Activated T-cell treated with anti-CD3 and anti-CD28 coated beads, Interleukin-2, amount 50 U/mL, for 4 hours (primary cell): Measurements from ENCODE around the gene CIAPIN1. TPM values are rescaled to one million over a fixed set of nuclear protein-coding genes. Genes with fewer than 3 reads are reported as not detected.

ENCODE experiments used
- ATAC-seq, 2 donors: fragments of 200-7000 bp; cut with Tn5 transposase; one replicate each; pipeline ENCODE4 v1.10.0; 2021
- DNase-seq: peaks from one replicate; pipeline ENCODE4 v3.0.0-alpha.2; 2020
- H3K27me3 Mint-ChIP-seq: one replicate; pipeline ENCODE4 v1.8.0; 2021; ENCODE audit warnings: low read depth, mixed read lengths
- H3K36me3 Mint-ChIP-seq: one replicate; pipeline ENCODE4 v1.8.0; 2022; ENCODE audit warnings: mixed read lengths; ENCODE audit not compliant: insufficient read depth
- H3K4me1 Mint-ChIP-seq: one replicate; pipeline ENCODE4 v1.8.0; 2021; ENCODE audit warnings: low read depth, mixed read lengths
- H3K4me3 Mint-ChIP-seq: one replicate; pipeline ENCODE4 v1.8.0; 2021; ENCODE audit warnings: mild to moderate bottlenecking, moderate library complexity, mixed read lengths
- H3K9me3 Mint-ChIP-seq: one replicate; pipeline ENCODE4 v1.8.0; 2021; ENCODE audit warnings: mixed read lengths
- total RNA-seq, 3 donors: library from RNA; stranded (reverse); gene quantifications; one replicate each; pipeline ENCODE4 v1.2.1, GENCODE V29; 2021

Gene CIAPIN1
- total RNA-seq, 3 donors from 2014 or later = 75.9 to 100 (median 92.2) TPM

GRCh38 chr16:57392694-57393093, 54.5 kb downstream of the CIAPIN1 start:
- no peak for ATAC-seq
- no peak for DNase-seq

DNA sequence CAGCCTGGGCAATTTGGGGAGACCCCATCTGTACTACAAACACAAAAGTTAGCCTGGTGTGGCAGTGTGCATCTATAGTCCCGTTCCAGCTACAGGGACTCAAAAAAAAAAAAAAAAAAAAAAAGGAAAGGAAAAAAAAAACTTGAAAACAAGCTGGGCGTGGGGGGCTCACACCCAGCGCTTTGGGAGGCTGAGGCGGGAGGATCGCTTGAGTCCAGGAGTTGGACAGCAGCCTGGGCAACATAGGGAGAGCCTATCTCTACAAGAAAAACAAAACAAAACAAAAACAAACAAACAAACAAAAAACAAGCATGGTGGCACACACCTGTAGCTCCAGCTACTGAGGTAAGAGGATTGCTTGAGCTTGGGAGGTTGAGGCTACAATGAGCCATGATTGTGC, 55.5 kb downstream of the CIAPIN1 start:
- no peak for DNase-seq
- no peak for ATAC-seq
- H3K36me3 Mint-ChIP-seq = no peaks in the 10 kb centered on the region
- H3K4me3 Mint-ChIP-seq = no peak overlapping the region
- H3K27me3 Mint-ChIP-seq = peaks cover 4% of the 10 kb centered on the region
- H3K4me1 Mint-ChIP-seq = peaks cover 3% of the 10 kb centered on the region
- no peaks in the 10 kb centered on the region for H3K9me3 Mint-ChIP-seq

More at GRCh38 chr16:57392694-57393093, 54.5 kb downstream of the CIAPIN1 start:
- peaks cover 4% of the 10 kb centered on the region for H3K27me3 Mint-ChIP-seq
- no peak overlapping the region for H3K4me3 Mint-ChIP-seq
- H3K9me3 Mint-ChIP-seq = no peaks in the 10 kb centered on the region
- peaks cover 3% of the 10 kb centered on the region for H3K4me1 Mint-ChIP-seq
- no peaks in the 10 kb centered on the region for H3K36me3 Mint-ChIP-seq

DNA sequence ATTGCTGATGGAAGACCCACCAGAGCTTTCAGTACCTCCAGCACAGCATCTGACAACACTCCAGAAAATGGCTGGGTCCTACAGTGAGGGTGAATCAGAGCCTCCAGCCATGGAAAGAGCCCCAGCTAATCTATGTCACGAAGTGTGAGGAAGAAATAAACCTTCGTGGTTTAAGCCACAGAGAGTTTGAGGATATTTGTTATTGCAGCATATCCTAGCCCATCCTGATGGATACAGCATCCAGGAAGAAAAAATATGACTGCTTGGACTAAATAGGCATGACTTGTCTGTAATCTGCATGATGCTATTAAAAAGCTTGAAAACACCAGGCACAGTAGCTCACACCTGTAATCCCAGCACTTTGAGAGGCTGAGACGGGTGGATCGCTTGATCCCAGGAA, 55.9 kb downstream of the CIAPIN1 start:
- Mint-ChIP-seq H3K27me3 (peaks cover 4% of the 10 kb centered on the region), H3K4me3 (no peak overlapping the region), H3K9me3 (no peaks in the 10 kb centered on the region), H3K4me1 (peaks cover 3% of the 10 kb centered on the region), H3K36me3 (no peaks in the 10 kb centered on the region)
- DNase-seq (no peak), ATAC-seq (no peak)

- no peaks in the 10 kb centered on the region for H3K9me3 Mint-ChIP-seq
- DNase-seq = no peak
- H3K4me1 Mint-ChIP-seq = peaks cover 3% of the 10 kb centered on the region
- ATAC-seq = no peak
- no peaks in the 10 kb centered on the region for H3K36me3 Mint-ChIP-seq
- H3K4me3 Mint-ChIP-seq = no peak overlapping the region
- H3K27me3 Mint-ChIP-seq = peaks cover 4% of the 10 kb centered on the region
These were observed 56.4 kb downstream of the CIAPIN1 start for GRCh38 chr16:57390636-57391295.

DNA sequence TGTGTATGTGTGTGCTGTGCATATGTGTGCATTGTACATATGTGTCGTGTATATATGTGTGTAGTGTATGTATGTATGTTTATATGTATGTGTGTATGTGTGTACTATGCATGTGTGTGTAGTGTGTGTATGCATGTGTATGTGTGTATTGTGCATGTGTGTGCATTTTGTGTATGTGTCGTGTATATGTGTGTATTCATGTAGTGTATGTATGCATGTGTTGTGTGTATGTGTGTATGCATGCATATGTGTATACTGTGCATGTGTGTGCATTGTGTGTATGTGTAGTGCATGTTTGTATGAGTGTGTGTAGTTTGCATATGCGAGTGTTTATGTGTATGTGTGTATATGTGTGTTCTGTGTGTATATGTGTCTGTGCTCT, 58.1 kb downstream of the CIAPIN1 start:
- no peak for ATAC-seq
- Mint-ChIP-seq H3K4me1 (peaks cover 3% of the 10 kb centered on the region), H3K4me3 (no peak overlapping the region), H3K27me3 (peaks cover 4% of the 10 kb centered on the region), H3K36me3 (no peaks in the 10 kb centered on the region), H3K9me3 (no peaks in the 10 kb centered on the region)
- DNase-seq = no peak

DNA sequence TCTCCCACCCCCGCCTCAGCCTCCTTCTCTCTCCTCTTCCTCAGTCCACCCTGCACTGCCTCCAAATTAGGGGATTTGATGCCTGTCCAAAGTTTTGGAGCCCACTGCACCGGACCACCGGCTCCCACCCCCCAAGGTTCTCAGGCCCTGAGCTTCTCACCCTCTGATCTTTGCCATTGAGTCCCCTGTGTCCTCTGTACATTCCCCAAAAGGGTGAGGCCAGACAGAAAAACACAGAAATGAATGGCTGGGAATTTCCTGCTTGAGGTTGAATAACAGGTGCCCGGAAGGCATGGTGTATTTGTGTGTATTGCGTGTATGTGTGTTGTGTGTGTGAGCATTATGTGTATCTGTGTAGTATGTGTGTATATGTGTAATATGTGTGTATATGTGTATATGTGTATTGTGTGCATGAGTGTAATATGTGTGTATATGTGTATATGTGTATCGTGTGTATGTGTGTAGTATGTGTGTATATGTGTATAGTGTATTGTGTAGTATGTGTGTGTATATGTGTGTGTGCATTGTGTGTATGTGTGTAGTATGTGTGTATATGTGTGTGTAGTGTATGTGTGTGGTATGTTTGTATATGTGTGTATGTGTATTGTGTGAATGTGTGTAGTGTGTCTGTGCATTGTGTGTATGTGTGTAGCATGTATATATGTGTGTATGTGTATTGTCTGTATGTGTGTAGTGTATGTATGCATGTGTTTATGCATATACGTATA, 58.7 kb downstream of the CIAPIN1 start:
- H3K36me3 Mint-ChIP-seq = no peaks in the 10 kb centered on the region
- H3K9me3 Mint-ChIP-seq = no peaks in the 10 kb centered on the region
- DNase-seq (no peak), ATAC-seq (peak in 1 of 2 donors; percentile 61)
- peaks cover 4% of the 10 kb centered on the region for H3K27me3 Mint-ChIP-seq
- H3K4me1 Mint-ChIP-seq = peaks cover 3% of the 10 kb centered on the region
- no peak overlapping the region for H3K4me3 Mint-ChIP-seq

DNA sequence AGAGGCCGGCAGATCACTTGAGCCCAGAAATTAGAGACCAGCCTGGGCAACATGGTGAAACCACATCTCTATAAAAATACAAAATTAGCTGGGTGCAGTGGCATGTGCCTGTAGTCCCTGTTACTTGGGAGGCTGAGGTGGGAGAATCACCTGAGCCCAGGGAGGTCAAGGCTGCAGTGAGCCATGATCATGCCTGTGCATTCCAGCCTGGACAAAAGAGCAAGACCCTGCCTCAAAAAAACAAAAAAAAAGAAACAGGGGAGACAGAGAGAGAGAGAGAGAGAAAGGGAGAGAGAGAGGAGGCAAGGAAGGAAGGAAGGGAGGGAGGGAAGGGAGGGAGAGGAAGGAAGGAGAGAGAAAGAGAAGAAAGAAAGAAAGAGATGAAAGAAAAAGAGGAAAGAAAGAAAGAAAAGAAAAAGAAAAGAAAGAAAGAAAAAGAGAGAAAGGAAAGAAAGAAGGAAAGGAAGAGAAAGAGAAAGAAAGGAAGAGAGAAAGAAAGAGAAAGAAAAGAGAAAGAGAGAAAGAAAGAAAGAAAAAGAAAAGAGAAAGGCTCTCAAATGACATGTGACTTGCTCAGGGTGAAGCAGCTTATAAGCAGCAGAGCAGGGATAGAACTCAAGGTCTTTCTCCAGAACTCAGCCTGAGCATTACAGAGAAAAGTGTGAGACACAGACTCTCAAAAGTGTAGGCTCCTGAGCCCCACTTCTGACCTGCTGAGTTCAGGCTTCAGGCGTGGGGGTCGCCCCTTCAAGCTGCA, 59.4 kb downstream of the CIAPIN1 start:
- peaks cover 2% of the 10 kb centered on the region for H3K27me3 Mint-ChIP-seq
- ATAC-seq = peak; percentile 37 to 43
- DNase-seq = no peak
- no peak overlapping the region for H3K4me3 Mint-ChIP-seq
- H3K9me3 Mint-ChIP-seq = no peaks in the 10 kb centered on the region
- peaks cover 3% of the 10 kb centered on the region for H3K4me1 Mint-ChIP-seq
- H3K36me3 Mint-ChIP-seq = no peaks in the 10 kb centered on the region

DNA sequence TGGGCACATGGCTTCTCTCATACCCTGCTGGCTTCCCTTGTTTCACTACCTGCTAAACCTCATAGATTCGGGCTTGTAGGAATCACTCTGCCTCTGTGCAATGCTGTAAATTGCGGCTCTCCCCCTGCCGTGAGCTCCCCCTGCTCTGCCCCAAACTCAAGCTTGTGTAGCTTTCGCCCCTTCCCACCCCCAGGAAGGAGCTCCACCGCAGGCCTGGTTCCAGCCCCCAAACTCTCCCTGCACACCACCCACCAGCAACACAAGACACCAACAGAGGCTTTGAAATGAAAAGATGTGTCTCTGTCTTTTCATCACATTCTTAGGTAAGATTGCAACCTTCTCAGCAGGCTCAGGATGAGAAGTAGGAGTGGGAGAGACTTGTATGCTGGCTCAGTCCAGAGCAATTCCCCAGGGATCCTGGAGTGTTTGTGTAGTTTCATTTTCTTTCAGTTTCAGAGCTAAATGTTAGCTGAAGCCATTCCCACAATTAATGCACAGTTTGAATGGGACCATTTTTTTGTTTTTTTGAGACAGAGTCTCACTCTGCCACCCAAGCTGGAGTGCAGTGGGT, 60.7 kb downstream of the CIAPIN1 start:
- no peak for ATAC-seq
- Mint-ChIP-seq H3K9me3 (no peaks in the 10 kb centered on the region), H3K36me3 (no peaks in the 10 kb centered on the region), H3K4me3 (no peak overlapping the region), H3K27me3 (no peaks in the 10 kb centered on the region), H3K4me1 (peaks cover 5% of the 10 kb centered on the region)
- DNase-seq = no peak

DNA sequence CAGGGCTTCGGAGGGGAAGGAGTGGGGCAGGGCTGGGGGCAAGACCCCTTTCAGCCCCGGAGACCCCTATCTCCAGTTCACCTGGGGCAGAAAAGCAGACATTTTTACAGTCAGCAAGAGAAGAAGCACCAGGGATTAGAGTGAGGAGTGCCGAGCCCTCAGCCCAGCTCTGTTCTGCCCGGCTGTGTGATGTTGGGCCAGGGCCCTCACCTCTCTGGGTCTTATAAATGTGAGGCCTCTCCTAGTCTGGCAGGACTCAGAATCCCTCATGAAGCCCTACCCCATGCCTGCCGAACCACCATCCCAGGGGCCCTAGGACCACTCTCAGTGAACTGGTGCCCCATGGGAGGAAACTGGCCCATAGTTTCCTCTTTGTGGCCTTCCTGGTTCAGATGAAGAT, 62.1 kb downstream of the CIAPIN1 start:
- peaks cover 9% of the 10 kb centered on the region for H3K4me1 Mint-ChIP-seq
- no peaks in the 10 kb centered on the region for H3K27me3 Mint-ChIP-seq
- ATAC-seq (no peak), DNase-seq (no peak)
- H3K36me3 Mint-ChIP-seq = no peaks in the 10 kb centered on the region
- H3K4me3 Mint-ChIP-seq = no peak overlapping the region
- H3K9me3 Mint-ChIP-seq = no peaks in the 10 kb centered on the region

- DNase-seq (no peak), ATAC-seq (no peak)
- Mint-ChIP-seq H3K27me3 (no peaks in the 10 kb centered on the region), H3K9me3 (no peaks in the 10 kb centered on the region), H3K36me3 (no peaks in the 10 kb centered on the region), H3K4me3 (no peak overlapping the region), H3K4me1 (peaks cover 9% of the 10 kb centered on the region)
These were observed 62.7 kb downstream of the CIAPIN1 start for GRCh38 chr16:57384248-57385070.

- Mint-ChIP-seq H3K27me3 (no peaks in the 10 kb centered on the region), H3K36me3 (no peaks in the 10 kb centered on the region), H3K9me3 (no peaks in the 10 kb centered on the region), H3K4me3 (no peak overlapping the region), H3K4me1 (peaks cover 7% of the 10 kb centered on the region)
- ATAC-seq (no peak), DNase-seq (no peak)
These were observed 63.6 kb downstream of the CIAPIN1 start for GRCh38 chr16:57383276-57384247.

DNA sequence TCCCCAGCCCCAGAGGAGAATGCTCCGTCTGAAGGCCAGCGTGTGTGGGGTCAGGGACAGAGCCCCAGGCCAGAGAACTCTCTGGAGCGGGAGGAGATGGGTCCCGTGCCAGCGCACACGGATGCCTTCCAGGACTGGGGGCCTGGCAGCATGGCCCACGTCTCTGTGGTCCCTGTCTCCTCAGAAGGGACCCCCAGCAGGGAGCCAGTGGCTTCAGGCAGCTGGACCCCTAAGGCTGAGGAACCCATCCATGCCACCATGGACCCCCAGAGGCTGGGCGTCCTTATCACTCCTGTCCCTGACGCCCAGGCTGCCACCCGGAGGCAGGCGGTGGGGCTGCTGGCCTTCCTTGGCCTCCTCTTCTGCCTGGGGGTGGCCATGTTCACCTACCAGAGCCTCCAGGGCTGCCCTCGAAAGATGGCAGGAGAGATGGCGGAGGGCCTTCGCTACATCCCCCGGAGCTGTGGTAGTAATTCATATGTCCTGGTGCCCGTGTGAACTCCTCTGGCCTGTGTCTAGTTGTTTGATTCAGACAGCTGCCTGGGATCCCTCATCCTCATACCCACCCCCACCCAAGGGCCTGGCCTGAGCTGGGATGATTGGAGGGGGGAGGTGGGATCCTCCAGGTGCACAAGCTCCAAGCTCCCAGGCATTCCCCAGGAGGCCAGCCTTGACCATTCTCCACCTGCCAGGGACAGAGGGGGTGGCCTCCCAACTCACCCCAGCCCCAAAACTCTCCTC, 64.5 kb downstream of the CIAPIN1 start:
- ATAC-seq (no peak), DNase-seq (no peak)
- Mint-ChIP-seq H3K4me3 (no peak overlapping the region), H3K36me3 (no peaks in the 10 kb centered on the region), H3K4me1 (peaks cover 9% of the 10 kb centered on the region), H3K9me3 (no peaks in the 10 kb centered on the region), H3K27me3 (no peaks in the 10 kb centered on the region)
